Peyer's patch (tissue), 4 donors: ENCODE measurements around the gene RAB37.

ENCODE experiments used
- CTCF ChIP-seq, 6 experiments: fragments of 450-650 bp in 4 of 6; fragments of 200-600 bp in 2 of 6; sonication (generic) in 1 of 6; IDR thresholded peaks; one replicate each; pipeline ENCODE4 v1.5.1; 2017 to 2019; ENCODE audit warnings: antibody characterized with exemption in 6 of 6, mild to moderate bottlenecking in 3 of 6, moderate library complexity in 1 of 6
- POLR2A ChIP-seq, 2 donors: fragments of 450-650 bp; IDR thresholded peaks; one replicate each; pipeline ENCODE4 v1.5.1; 2017; ENCODE audit warnings: antibody characterized with exemption in 2 of 2, mild to moderate bottlenecking in 2 of 2, moderate library complexity in 2 of 2

- TF ChIP-seq CTCF (IDR thresholded peaks at IDR 0.05) (no peak), POLR2A (IDR thresholded peaks at IDR 0.05) (no peak)
Measured at GRCh38 chr17:74764751-74765286, 27.8 kb downstream of the RAB37 start.
